ENCODE measurements around the gene EIF4G3. TPM values are rescaled to one million over a fixed set of nuclear protein-coding genes. Genes with fewer than 3 reads are reported as not detected.
A peak's percentile ranks its signal among the peaks of the same experiment; 100 is the strongest.
"Not testable (repeated sequence)": the region's sequence is repeated elsewhere in the genome, so short reads cannot be mapped to it uniquely, and the experiment has no call there.

EIF4G3 gene
- total RNA-seq, 1 experiment from 2014 or later = 25.1 TPM

GRCh38 chr1:20793236-20793635, 383.5 kb downstream of the EIF4G3 start:
- in situ Hi-C loops (cut with HindIII; ENCODE audit: low pct_unique_long_range_greater_than_20kb, low sequenced_read_pairs) = no loop called here
- DNase-seq (ENCODE audit: low read depth, low spot score) = no peak

DNA sequence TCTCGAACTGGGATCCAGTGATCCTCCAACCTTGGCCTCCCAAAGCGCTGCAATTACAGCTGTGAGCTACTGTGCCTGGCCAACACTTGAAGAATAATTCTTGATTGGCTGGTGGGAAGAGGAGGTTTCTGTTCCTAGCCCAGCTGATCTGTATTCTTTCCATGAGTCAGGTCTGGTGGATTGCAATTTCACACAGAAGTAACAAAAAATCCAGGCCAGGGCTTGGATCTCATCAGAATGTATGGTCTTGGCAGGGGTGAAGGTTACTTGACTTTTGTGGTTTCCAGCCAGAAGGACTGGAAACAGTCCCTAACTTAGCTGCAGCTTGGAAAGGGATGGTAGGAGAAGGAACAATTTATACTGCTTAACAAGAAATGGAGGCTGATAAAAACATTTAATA, 384.5 kb downstream of the EIF4G3 start:
- no peak for DNase-seq (ENCODE audit: low read depth, low spot score)
- in situ Hi-C loops (cut with HindIII; ENCODE audit: low pct_unique_long_range_greater_than_20kb, low sequenced_read_pairs) = no loop called here

- in situ Hi-C loops (cut with HindIII; ENCODE audit: low pct_unique_long_range_greater_than_20kb, low sequenced_read_pairs) = no loop called here
These were observed 385.9 kb downstream of the EIF4G3 start for GRCh38 chr1:20790785-20791184.

GRCh38 chr1:20789598-20789997, 387.1 kb downstream of the EIF4G3 start:
- in situ Hi-C loops (cut with HindIII; ENCODE audit: low pct_unique_long_range_greater_than_20kb, low sequenced_read_pairs); DNase-seq (ENCODE audit: low read depth, low spot score): not testable (repeated sequence)

More at GRCh38 chr1:20790785-20791184, 385.9 kb downstream of the EIF4G3 start:
- DNase-seq (ENCODE audit: low read depth, low spot score) = no peak

GRCh38 chr1:20787840-20788795, 388.6 kb downstream of the EIF4G3 start:
- in situ Hi-C loops (cut with HindIII; ENCODE audit: low pct_unique_long_range_greater_than_20kb, low sequenced_read_pairs) = no loop called here
- peak; percentile 15 for DNase-seq (ENCODE audit: low read depth, low spot score)

DNA sequence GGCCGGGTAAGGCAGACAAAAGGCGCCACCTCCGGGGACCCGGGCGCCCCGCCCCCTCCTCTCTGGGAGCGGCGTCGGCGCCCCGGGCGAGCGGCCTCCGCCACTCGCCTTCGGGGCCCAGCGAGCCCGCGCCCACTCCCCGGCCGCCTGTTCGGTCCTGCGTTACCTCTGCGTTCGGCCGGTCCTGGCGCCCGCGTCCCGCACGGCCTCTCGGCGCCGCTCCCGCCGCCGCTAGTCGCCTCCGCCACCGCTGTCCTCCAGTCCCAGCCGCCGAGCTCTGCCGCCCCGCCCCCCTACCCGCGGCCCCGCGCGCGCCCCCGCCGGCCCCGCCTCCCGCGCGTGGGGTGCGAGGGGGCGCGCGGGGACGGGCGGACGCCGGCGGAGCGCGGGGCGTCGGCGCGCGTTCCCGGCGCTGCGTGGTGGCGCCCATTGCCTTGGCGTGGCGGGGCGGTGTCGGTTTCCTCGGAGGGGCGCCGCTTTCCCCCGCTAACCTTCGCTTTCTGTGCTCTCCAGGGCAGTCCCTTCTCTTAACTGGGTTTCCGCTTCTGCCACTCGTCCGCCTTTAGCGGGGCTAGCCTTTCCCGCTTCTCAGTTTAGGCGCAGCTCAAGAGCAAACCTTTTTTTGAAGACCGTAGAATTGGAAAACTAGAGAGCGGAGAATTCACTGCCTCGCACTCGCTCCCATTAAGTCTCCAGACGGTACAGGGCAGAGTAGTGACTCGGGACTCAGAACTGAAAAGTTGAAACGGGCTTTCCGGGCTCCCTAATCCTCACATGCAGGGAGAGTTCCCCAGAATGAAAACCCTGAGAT, 389.5 kb downstream of the EIF4G3 start, which contains the start of gene HP1BP3:
TSS of gene HP1BP3 (minus strand) at position 279 of the 811 bp plus-strand sequence. CDS start 6,867 bp downstream, outside the sequence.
- DNase-seq (ENCODE audit: low read depth, low spot score) = peak; percentile 60
- in situ Hi-C loops (cut with HindIII; ENCODE audit: low pct_unique_long_range_greater_than_20kb, low sequenced_read_pairs) = no loop called here

DNA sequence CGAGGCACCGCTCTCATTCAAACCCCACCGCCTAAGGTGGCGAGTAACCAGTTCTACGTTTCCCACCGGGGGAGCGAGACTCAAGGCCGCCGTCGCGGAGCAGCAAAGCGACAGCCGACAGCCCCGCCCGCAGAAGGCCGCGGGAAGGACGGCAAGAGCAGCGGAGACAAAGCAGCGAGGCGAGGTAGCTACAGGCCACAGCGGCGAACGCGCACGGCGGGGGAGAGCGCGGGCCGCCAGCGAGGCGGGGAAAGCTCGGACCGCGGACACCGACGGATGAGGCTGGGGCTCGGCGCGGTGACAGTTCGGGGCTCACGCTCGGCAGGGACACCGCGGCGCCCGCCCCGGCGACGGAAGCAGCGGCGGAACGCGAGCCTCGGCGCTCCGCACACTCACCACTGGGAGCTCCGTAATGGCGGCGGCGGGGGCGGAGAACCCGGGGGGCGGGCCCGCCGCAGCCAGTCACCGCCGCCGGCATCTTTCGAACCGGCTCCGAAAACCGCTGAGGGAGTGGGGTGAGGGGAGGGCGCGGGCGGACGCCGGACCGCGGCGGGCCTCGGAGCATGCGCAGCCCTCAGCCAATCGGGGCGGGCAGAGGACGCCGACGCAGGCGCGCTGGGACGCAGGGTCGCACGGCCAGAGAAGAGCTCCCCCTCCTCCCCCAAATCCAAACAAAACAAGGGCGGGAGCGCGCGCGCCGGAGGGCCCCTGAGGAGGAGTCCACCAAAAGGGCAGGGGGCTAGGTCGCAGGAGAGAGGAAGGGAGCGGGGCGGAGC, 390.3 kb downstream of the EIF4G3 start:
- in situ Hi-C loops (cut with HindIII; ENCODE audit: low pct_unique_long_range_greater_than_20kb, low sequenced_read_pairs) = no loop called here
- DNase-seq (ENCODE audit: low read depth, low spot score) = peak; percentile 93

GRCh38 chr1:20785907-20786252, 390.8 kb downstream of the EIF4G3 start:
- in situ Hi-C loops (cut with HindIII; ENCODE audit: low pct_unique_long_range_greater_than_20kb, low sequenced_read_pairs) = no loop called here
- DNase-seq (ENCODE audit: low read depth, low spot score) = peak; percentile 10

DNA sequence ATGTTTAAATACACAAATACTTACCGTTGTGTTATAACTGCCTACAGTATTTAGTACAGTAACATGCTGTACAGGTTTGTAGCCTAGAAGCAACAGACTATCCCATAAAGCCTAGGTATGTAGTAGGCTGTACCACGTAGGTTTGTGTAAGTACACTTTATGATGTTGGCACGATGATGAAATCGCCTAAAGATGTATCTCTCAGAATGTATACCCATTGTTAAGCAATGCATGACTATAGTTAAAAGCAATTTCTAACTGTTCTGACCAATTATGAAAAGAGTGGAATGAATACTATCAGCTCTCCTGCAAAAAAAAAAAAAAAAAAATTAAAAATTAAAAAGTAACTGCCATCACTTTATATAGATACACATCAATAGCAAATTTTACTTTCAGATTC, 401.0 kb downstream of the EIF4G3 start:
- in situ Hi-C loops (cut with HindIII; ENCODE audit: low pct_unique_long_range_greater_than_20kb, low sequenced_read_pairs) = no loop called here
- no peak for DNase-seq (ENCODE audit: low read depth, low spot score)

GRCh38 chr1:20771780-20772179, 404.9 kb downstream of the EIF4G3 start:
- DNase-seq (ENCODE audit: low read depth, low spot score) = no peak
- in situ Hi-C loops (cut with HindIII; ENCODE audit: low pct_unique_long_range_greater_than_20kb, low sequenced_read_pairs) = no loop called here

DNA sequence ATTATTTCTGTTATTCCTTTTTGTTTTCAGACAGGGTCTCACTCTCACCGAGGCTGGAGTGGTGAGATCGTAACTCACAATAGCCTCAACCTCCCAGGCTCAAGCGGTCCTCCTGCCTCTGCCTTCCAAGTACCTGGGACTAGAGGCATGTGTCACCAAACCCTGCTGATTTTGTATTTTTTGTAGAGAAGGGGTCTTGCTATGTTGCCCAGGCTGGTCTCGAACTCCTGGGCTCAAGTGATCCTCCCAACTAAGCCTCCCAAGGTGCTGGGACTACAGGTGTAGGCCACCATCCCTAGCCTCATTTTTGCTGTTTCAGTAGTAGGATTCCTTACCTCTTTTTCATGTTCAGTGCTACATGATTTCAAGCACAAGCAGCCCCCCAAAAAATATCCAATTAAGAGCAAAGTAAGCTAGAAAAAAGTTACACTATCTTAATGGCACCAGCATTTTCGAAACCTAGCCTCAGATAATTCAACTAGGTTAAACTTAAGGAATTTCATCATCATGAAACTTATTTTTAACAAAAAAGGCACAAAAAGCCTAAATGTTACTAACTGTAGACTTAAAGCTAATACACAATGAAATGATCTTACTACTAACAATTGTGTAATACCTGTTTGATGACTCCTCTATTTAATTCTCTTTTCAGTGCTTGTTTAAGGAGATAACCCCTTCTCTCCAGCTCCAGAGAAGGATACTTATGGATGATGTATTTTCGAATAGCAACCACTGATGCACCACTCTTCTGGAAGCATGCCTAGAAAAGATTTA, 406.2 kb downstream of the EIF4G3 start:
- no peak for DNase-seq (ENCODE audit: low read depth, low spot score)
- in situ Hi-C loops (cut with HindIII; ENCODE audit: low pct_unique_long_range_greater_than_20kb, low sequenced_read_pairs) = no loop called here

GRCh38 chr1:20767271-20767670, 409.4 kb downstream of the EIF4G3 start:
- DNase-seq (ENCODE audit: low read depth, low spot score) = no peak
- in situ Hi-C loops (cut with HindIII; ENCODE audit: low pct_unique_long_range_greater_than_20kb, low sequenced_read_pairs) = no loop called here

DNA sequence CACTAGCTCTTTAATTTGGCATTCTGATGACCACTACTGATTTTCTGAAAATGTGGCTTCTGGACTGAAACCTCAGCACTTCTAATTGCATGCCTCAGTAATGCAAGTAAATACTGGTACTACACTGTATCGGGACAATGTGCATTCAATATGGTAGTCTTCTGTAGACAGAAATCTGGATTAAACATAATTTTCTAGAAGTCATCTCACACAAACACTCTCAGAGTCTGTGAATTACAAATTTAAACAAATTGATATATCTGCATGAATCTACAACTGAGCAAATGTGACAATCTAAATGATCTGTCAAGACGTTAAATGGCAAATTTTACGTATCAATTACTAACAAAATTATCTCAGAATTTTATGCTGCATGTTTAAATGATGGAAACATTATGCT, 413.3 kb downstream of the EIF4G3 start:
- in situ Hi-C loops (cut with HindIII; ENCODE audit: low pct_unique_long_range_greater_than_20kb, low sequenced_read_pairs) = no loop called here
- DNase-seq (ENCODE audit: low read depth, low spot score) = no peak

- DNase-seq (ENCODE audit: low read depth, low spot score) = no peak
- in situ Hi-C loops (cut with HindIII; ENCODE audit: low pct_unique_long_range_greater_than_20kb, low sequenced_read_pairs) = no loop called here
These were observed 416.4 kb downstream of the EIF4G3 start for GRCh38 chr1:20760322-20760721.
